Thoracic aorta (tissue), 2 donors: ENCODE data around the gene NKX2-3. TPM values are rescaled to one million over a fixed set of nuclear protein-coding genes. Genes with fewer than 3 reads are reported as not detected.

Experiments
- ATAC-seq: fragments of 150-250 bp; one replicate; pipeline ENCODE4 v1.8.0; 2017; ENCODE audit warnings: low read depth; ENCODE audit not compliant: insufficient number of reproducible peaks, low FRiP score
- DNase-seq: peaks from one replicate; pipeline ENCODE4 v3.0.0-alpha.2; 2020; ENCODE audit warnings: low spot score
- H3K27ac ChIP-seq, 2 donors: fragments of 200-600 bp; sonication (generic); 1 replicate in 1 of 2; 2 replicates in 1 of 2; pipeline ENCODE4 v1.5.1; 2016; ENCODE audit warnings: mild to moderate bottlenecking in 2 of 2, moderate library complexity in 2 of 2
- H3K27me3 ChIP-seq: fragments of 200-600 bp; sonication (generic); replicated peaks from 2 replicates; pipeline ENCODE4 v1.6.0; 2016; ENCODE audit warnings: mild to moderate bottlenecking; ENCODE audit not compliant: insufficient read depth
- H3K36me3 ChIP-seq: fragments of 200-600 bp; sonication (generic); one replicate; pipeline ENCODE4 v1.5.1; 2016
- H3K4me1 ChIP-seq, 2 donors: fragments of 200-600 bp; sonication (generic); 1 replicate in 1 of 2; 2 replicates in 1 of 2; pipeline versions ENCODE4 v1.5.1 to v1.6.0; 2016; ENCODE audit warnings: low read depth in 2 of 2, mild to moderate bottlenecking in 1 of 2; ENCODE audit not compliant: control insufficient read depth in 1 of 2
- H3K4me3 ChIP-seq: fragments of 200-600 bp; sonication (generic); 2 replicates; pipeline ENCODE4 v1.5.1; 2016; ENCODE audit warnings: mild to moderate bottlenecking
- H3K9me3 ChIP-seq: fragments of 200-600 bp; sonication (generic); 2 replicates; pipeline ENCODE4 v1.5.1; 2016
- CTCF ChIP-seq: fragments of 200-600 bp; sonication (generic); IDR thresholded peaks from one replicate; pipeline ENCODE4 v1.5.1; 2019; ENCODE audit warnings: antibody characterized with exemption
- total RNA-seq, 2 donors: library from RNA; depleted of rRNA; stranded (reverse); fragments of >200 nt; gene quantifications; one replicate each; pipeline versions ENCODE4 v1.1.0 to v1.2.3, GENCODE V29; 2016

Gene NKX2-3
- total RNA-seq, 2 donors from 2014 or later = 0.42 TPM; not detected in 1

DNA sequence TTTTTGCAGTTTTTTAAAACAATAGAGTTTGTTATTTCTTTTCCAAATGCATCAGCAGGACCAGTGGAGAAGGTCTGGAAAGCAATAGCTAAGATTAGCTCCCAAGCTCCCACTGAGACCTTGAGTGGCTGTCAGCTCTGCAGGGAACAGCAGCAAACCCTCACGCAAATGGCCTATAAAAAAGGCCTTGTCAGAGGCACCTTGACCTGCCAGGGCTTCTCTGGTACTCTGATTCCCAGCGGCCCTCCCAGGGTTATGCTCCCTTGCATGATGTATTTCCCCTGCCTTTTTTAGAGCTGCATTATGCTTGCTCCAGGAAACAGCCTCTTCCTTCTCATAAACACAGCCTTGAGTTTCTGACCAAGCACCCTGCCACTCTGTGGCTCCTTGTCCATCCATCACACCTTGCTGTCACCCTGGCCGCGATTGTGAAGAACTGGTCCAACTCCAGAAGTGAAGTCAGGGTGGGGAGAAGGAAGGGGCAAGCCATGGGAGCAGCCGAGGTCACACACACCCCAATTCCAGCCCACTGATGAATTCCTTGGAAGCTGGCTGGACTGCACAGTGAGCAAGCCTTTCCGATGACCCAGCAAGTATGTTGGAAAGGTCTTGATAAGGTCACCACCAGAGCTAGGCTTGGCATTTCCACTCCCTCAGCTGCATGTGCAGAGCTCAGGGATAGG, 35.3 kb upstream of the NKX2-3 start:
- Histone ChIP-seq H3K27ac (no peak overlapping the region), H3K9me3 (peaks cover 6% of the 10 kb centered on the region), H3K27me3 (no peaks in the 10 kb centered on the region), H3K4me3 (no peak overlapping the region), H3K36me3 (no peaks in the 10 kb centered on the region), H3K4me1 (no peaks in the 10 kb centered on the region)
- TF ChIP-seq CTCF = no peak
- ATAC-seq (no peak), DNase-seq (no peak)

DNA sequence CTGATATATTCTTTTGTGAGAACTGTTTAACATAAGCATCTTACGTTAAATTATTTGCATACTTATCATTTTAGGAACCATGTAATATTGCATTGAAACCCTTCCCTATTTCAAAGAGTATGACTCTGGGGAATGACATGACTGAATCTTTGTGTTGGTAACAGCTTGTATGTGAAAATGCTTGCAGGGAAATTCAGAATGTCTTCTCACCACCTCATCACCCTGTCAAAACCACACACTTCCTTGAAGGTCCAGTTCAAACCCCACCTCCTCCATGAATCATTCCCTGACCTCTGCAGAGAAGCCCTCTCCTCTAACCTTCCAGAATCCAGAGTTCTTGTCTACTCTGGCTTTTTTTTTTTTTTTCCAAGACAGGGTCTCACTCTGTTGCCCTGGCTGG, 26.3 kb upstream of the NKX2-3 start:
- Histone ChIP-seq H3K4me1 (no peaks in the 10 kb centered on the region), H3K36me3 (no peaks in the 10 kb centered on the region), H3K9me3 (no peaks in the 10 kb centered on the region), H3K27me3 (no peaks in the 10 kb centered on the region), H3K27ac (no peak overlapping the region), H3K4me3 (no peak overlapping the region)
- no peak for TF ChIP-seq CTCF
- no peak for ATAC-seq
- no peak for DNase-seq

DNA sequence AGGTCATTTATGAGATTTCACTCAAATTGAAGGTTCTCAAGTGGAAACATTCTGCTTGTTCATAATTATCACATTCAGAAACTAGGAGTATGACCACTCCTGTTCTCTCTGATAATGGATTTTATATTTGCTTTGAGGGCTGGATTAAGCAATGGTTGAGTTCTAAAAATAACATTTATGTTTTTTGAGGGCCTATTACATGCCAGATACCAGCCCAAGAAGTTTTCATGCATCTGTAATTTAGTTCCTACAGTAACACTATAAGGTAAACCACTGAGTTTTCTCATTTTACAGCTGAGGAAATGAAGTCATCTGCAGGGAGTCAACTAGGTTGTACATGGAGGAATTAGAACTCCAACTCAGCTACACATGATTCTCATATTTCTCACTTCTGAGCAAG, 25.5 kb upstream of the NKX2-3 start:
- Histone ChIP-seq H3K36me3 (no peaks in the 10 kb centered on the region), H3K27ac (no peak overlapping the region), H3K9me3 (no peaks in the 10 kb centered on the region), H3K4me1 (no peaks in the 10 kb centered on the region), H3K4me3 (no peak overlapping the region), H3K27me3 (no peaks in the 10 kb centered on the region)
- no peak for TF ChIP-seq CTCF
- DNase-seq (no peak), ATAC-seq (no peak)

DNA sequence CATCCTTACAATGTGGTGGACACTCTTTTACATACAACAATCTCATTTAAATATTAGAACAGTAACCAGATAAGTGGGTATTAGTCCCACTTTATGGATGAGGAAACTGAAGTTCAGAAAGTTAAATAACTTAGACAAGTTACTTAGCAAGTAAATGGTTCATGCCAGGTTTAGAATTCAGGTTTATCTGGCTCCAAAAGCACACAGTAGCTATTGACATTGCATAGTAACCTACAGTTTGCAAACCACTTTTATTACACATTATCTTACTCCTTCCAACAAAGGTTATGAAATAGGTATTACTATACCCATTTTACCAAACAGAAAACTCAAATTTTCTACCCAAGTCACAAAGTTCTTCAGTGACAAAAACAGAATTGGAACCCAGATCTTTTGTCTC, 19.7 kb upstream of the NKX2-3 start:
- TF ChIP-seq CTCF = no peak
- H3K9me3 ChIP-seq = no peaks in the 10 kb centered on the region
- no peak overlapping the region for H3K4me3 ChIP-seq
- no peak for DNase-seq
- no peaks in the 10 kb centered on the region for H3K36me3 ChIP-seq
- H3K4me1 ChIP-seq = no peaks in the 10 kb centered on the region
- H3K27ac ChIP-seq = no peak overlapping the region
- H3K27me3 ChIP-seq = no peaks in the 10 kb centered on the region
- no peak for ATAC-seq

GRCh38 chr10:99519690-99520039, 13.1 kb upstream of the NKX2-3 start:
- no peak overlapping the region for H3K4me3 ChIP-seq
- H3K9me3 ChIP-seq = no peaks in the 10 kb centered on the region
- H3K27me3 ChIP-seq = peaks cover 7% of the 10 kb centered on the region
- no peak for TF ChIP-seq CTCF
- no peak overlapping the region for H3K27ac ChIP-seq
- peaks cover 0 to 8% of the 10 kb centered on the region in 2 donors for H3K4me1 ChIP-seq
- DNase-seq (no peak), ATAC-seq (no peak)
- no peaks in the 10 kb centered on the region for H3K36me3 ChIP-seq
